HG03039 (cell line): Measurements from ENCODE around the gene STK10.

Source experiments
- ATAC-seq: cut with Tn5 transposase; IDR thresholded peaks from one replicate; pipeline ENCODE4 v1.9.1; 2021; ENCODE audit warnings: mild to moderate bottlenecking, moderate library complexity; ENCODE audit not compliant: unreplicated experiment

Gene STK10

GRCh38 chr5:172093559-172093958 lies 94.5 kb downstream of the STK10 start:
- no peak for ATAC-seq

GRCh38 chr5:172091956-172092732 lies 95.9 kb downstream of the STK10 start:
- ATAC-seq: no peak

GRCh38 chr5:172090976-172091547 lies 97.0 kb downstream of the STK10 start:
- no peak for ATAC-seq

- no peak for ATAC-seq
Measured at GRCh38 chr5:172089298-172090117, 98.5 kb downstream of the STK10 start.

DNA sequence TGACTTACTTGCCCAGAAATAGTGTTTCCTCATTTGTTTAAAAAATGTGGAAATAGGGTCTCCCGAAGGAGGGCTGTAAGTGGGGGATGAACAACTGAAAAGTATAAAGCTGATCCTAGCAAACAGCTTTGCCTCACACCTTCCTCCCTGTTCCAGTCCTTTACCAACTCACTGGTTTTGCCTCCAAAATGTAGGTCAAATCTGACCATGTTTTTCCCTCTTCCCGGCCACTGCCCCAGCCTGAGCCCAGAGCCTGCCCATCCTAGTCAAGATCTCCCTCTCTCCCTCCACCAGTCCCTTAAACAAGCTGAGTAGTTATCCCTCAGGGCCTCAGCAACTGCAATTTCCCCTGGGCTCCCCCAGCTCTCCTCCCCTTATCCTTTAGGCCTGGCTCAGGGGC lies 99.2 kb downstream of the STK10 start:
- no peak for ATAC-seq

- ATAC-seq: no peak
Measured at GRCh38 chr5:172086194-172086975, 101.6 kb downstream of the STK10 start.

DNA sequence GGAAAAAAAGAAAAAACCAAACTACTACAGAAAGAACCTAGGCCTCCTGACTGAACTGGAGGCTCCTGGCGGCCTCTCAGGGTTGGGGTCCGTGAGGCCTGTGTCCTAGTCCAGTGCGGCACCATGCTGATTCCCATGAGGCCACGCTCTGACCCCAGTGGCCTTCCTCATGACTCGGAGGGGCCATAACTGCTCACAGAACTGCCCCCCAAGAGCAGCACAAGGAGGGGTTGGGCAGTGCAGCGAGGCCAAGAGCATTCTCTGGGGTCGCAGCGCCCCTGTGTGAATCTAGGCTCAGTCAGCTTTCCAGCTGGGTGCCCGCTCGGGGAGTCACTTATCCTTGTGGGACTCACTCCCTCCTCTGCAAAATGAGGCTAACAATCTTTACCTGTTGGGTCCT lies 102.3 kb downstream of the STK10 start:
- ATAC-seq: no peak

DNA sequence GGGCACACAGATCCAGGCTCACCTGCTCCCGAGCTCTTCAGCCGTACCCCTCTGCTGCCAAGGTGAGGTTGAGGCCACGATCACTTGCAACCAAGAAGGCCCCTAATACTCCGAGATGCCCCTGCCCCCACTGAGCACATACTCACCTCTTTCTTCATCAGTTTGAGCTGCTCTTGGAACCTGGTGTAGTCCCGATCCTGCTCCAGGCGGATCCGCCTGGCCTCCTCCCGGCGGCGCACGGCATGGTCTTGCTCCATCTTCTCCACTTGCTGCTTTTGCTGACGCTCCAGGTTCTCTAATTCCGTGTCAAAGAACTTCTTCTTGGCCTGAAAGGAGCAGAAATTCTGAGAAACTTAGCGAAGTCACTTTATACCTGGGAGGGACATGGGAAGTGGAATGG lies 105.8 kb downstream of the STK10 start:
- ATAC-seq: no peak

DNA sequence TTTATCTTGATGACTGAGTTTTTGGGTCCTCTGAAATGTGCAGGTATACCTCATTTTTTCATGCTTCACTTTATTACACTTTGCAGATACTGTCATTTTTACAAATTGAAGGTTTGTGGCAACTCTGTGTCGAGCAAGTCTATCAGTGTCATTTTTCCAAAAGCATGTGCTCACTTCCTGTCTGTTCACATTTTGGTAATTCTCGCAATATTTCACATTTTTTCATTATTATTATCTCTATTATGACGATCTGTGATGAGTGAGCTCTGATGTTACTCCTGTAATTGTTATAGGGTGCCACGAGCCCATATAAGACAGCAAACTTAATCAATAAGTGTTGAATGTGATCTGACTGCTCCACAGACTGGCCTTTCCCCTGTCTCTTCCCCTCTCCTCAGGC lies 108.1 kb downstream of the STK10 start:
- no peak for ATAC-seq

- ATAC-seq: no peak
Measured at GRCh38 chr5:172078726-172079345, 109.2 kb downstream of the STK10 start.

DNA sequence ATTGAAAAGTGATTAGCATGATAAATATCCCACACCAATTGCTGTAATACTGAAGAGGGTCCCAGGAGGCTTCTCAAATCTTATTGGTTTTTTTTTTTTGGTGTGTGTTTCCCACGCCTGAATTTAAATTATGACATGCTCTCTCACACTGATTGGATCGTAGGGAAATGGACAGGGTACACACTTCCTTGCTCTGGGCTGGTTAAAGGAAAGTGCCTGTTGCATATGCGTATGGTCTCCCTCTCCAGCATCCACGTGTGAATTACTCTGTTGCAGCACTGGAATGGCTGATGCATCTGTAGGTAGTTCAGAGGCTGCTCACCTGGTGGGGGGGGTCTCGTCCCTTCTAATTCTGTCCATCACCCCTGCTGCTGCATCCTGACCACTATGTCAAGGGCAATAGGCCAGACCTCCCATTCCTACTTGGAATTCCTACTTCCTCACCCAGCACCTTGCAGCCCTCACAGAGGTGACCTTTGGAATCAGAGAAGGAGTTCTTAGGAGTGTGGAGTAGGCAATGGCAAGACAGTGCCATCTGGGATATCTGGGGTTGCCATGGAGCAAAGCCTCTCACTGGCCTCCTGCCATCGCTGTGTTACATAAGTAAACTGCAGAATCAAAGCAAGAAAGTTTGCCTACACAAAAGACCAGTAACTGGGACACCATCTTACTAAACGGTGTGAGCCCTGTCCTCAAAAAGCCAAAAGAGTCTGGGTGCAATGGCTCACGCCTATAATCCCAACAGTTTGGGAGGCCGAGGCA lies 110.2 kb downstream of the STK10 start:
- no peak for ATAC-seq

- ATAC-seq: no peak
Measured at GRCh38 chr5:172076761-172077244, 111.2 kb downstream of the STK10 start.

GRCh38 chr5:172075656-172076055 lies 112.4 kb downstream of the STK10 start:
- ATAC-seq: no peak

- ATAC-seq: no peak
Measured at GRCh38 chr5:172074896-172075295, 113.1 kb downstream of the STK10 start.

DNA sequence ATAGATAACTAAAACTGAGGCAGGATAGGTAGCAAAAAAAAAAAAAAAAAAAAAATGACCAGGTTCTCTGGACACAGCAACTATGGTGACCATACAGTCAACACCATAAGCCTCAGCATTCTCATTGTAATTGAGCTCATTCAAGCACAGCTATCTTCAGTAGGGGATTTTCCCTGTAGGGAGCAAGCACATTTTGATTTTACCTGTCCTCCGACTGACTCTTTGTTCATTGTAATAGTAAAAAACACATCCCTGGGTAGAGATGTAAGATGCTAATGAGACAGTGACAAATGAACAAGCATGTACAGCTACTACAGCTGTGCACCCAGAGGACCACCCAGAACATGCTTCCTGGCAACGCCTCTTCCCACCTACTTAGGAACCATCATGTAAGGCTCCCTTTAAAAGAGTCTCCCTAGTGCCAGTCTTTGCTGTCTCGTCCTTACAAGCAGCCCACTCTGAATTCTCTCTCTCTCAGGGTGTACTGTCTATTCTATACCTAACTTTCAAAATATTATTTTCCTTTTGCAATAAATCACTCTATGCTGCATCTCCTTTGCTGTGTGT lies 116.6 kb downstream of the STK10 start:
- no peak for ATAC-seq

DNA sequence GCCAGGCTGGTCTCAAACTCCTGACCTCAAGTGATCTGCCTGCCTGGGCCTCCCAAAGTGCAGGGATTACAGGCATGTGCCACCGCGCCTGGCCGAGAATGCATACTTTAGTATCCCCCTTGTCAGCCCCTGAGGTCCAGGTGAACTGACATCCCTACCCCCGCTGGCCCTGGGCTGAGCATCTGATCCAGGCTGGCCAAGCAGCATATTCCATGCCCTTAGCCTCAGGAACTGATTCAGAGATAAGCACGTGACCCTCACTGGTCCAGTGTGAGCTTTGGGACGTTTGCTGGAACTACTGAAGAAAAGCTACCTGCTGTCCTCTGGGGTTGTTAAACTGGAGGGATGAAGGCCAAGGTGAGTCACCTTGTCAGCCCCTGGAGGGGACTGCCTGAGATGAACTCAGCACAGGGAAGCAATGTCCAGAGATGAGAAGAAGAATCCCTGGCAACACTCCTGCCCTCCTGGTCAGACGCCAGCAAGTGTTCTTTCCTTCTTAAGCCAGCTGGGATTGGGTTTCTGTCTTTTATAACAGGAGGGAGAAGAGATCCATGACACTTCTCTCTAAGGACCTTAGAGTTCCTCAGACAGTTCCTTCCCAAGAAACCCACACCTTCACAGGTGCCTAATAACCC lies 122.5 kb downstream of the STK10 start:
- ATAC-seq: no peak

GRCh38 chr5:172064766-172065165 lies 123.3 kb downstream of the STK10 start:
- no peak for ATAC-seq

GRCh38 chr5:172064358-172064757 lies 123.7 kb downstream of the STK10 start:
- ATAC-seq: no peak
